A549 (cell line): ENCODE data around the gene LAMA2. TPM values are rescaled to one million over a fixed set of nuclear protein-coding genes. Genes with fewer than 3 reads are reported as not detected.

Experiments used
- ATAC-seq, 2 experiments: fragments of 200-7000 bp in 1 of 2; fragments of >200 bp in 1 of 2; cut with Nextera tagmentation in 1 of 2; cut with Tn5 transposase in 1 of 2; 3 replicates each; pipeline versions ENCODE4 v1.8.0 to v1.9.1; 2018 to 2020; ENCODE audit warnings: mild to moderate bottlenecking in 1 of 2, moderate library complexity in 1 of 2
- CTCF ChIA-PET: fragments of 300-600 bp; sonication (Branson Sonifier 250); formaldehyde crosslinking; extraction: SDS; loops from one replicate; lab custom pipeline; 2021; ENCODE audit warnings: antibody characterized with exemption, inconsistent platforms; lab: Yijun Ruan, JAX
- POLR2A ChIA-PET: fragments of 350-600 bp; formaldehyde crosslinking; extraction: SDS; loops from one replicate; lab custom pipeline; 2021; ENCODE audit warnings: antibody characterized with exemption, inconsistent platforms; lab: Yijun Ruan, JAX
- DNase-seq, 2 experiments: peaks; one replicate each; pipeline versions ENCODE4 v3.0.0 to v3.0.0-alpha.2; 2011 to 2016; ENCODE audit warnings: low read depth in 1 of 2, low spot score in 1 of 2
- FAIRE-seq: peaks from 2 replicates; lab custom pipeline; 2011; peaks lifted over from hg19 to GRCh38; lab: Jason Lieb, UNC
- H3K27ac ChIP-seq, 2 experiments: fragments of >200 bp; sonication (Bioruptor Twin); formaldehyde crosslinking; 3 replicates each; pipeline ENCODE4 v1.5.1; 2016 to 2017
- H3K4me1 ChIP-seq: fragments of >200 bp; sonication (Bioruptor Twin); formaldehyde crosslinking; 3 replicates; pipeline ENCODE4 v1.6.1; 2016
- H3K4me2 ChIP-seq: fragments of >200 bp; sonication (Bioruptor Twin); formaldehyde crosslinking; 3 replicates; pipeline ENCODE4 v1.6.1; 2016
- H3K4me3 ChIP-seq: fragments of >200 bp; sonication (Bioruptor Twin); formaldehyde crosslinking; 3 replicates; pipeline ENCODE4 v1.5.1; 2016
- H3K9me3 ChIP-seq: fragments of >200 bp; sonication (Bioruptor Twin); formaldehyde crosslinking; 3 replicates; pipeline ENCODE4 v1.6.1; 2016
- BHLHE40 ChIP-seq: IDR thresholded peaks from 2 replicates; pipeline ENCODE4 v1.6.1; 2012; ENCODE audit warnings: low read depth, low read length, inconsistent platforms
- CEBPB ChIP-seq, 2 experiments: fragments of >200 bp in 1 of 2; sonication (Bioruptor Twin) in 1 of 2; formaldehyde crosslinking in 1 of 2; IDR thresholded peaks; 2 replicates each; pipeline ENCODE4 v1.6.1; 2012 to 2016
- CHD2 ChIP-seq: fragments of 150-350 bp; IDR thresholded peaks from 2 replicates; pipeline ENCODE4 v1.6.1; 2014; ENCODE audit warnings: low read length; ENCODE audit not compliant: partially characterized antibody
- EHF ChIP-seq: fragments of 250-450 bp; sonication (Bioruptor Pico); IDR thresholded peaks from 2 replicates; pipeline ENCODE4 v1.5.0; 2020; ENCODE audit warnings: mild to moderate bottlenecking
- FOSL2 ChIP-seq, 2 experiments: fragments of 450-650 bp in 1 of 2; fragments of >200 bp in 1 of 2; sonication (Bioruptor Twin) in 1 of 2; formaldehyde crosslinking; IDR thresholded peaks; 2 replicates each; pipeline versions ENCODE4 v1.5.0 to v1.6.1; 2016 to 2020; ENCODE audit warnings: mild to moderate bottlenecking in 1 of 2, moderate library complexity in 1 of 2
- GATA3 ChIP-seq: IDR thresholded peaks from 2 replicates; pipeline ENCODE4 v1.6.1; 2012; ENCODE audit warnings: borderline replicate concordance
- HDAC2 ChIP-seq: fragments of 200-600 bp; sonication (generic); IDR thresholded peaks from 2 replicates; pipeline ENCODE4 v1.6.1; 2016
- HOXB5 ChIP-seq: fragments of 250-450 bp; sonication (Bioruptor Pico); IDR thresholded peaks from 2 replicates; pipeline ENCODE4 v1.5.0; 2020; ENCODE audit warnings: mild to moderate bottlenecking, moderate library complexity
- JUN ChIP-seq, 2 experiments: fragments of >200 bp; sonication (Bioruptor Twin); formaldehyde crosslinking; IDR thresholded peaks; 2 replicates in 1 of 2; 3 replicates in 1 of 2; pipeline ENCODE4 v1.6.1; 2016 to 2017
- JUNB ChIP-seq: fragments of >200 bp; sonication (Bioruptor Twin); formaldehyde crosslinking; IDR thresholded peaks from 2 replicates; pipeline ENCODE4 v1.6.1; 2016
- KDM1A ChIP-seq: fragments of 200-600 bp; sonication (generic); IDR thresholded peaks from 2 replicates; pipeline ENCODE4 v1.6.1; 2016; ENCODE audit warnings: low read depth, mild to moderate bottlenecking
- KDM5A ChIP-seq: fragments of 200-600 bp; sonication (generic); IDR thresholded peaks from 2 replicates; pipeline ENCODE4 v1.6.1; 2016; ENCODE audit warnings: antibody characterized with exemption, mild to moderate bottlenecking
- MAZ ChIP-seq: fragments of 150-350 bp; IDR thresholded peaks from 2 replicates; pipeline ENCODE4 v1.6.1; 2014; ENCODE audit warnings: antibody characterized with exemption, low read depth, low read length, borderline replicate concordance
- NFE2L2 ChIP-seq: fragments of 150-350 bp; conservative IDR thresholded peaks from 2 replicates; pipeline ENCODE4 v1.6.1; 2014; ENCODE audit warnings: low read length
- RCOR1 ChIP-seq: fragments of 150-350 bp; IDR thresholded peaks from 2 replicates; pipeline ENCODE4 v1.6.1; 2014; ENCODE audit warnings: antibody characterized with exemption, low read length, low read depth
- SMC3 ChIP-seq: fragments of >200 bp; sonication (Bioruptor Twin); formaldehyde crosslinking; IDR thresholded peaks from 3 replicates; pipeline ENCODE4 v1.6.1; 2018; ENCODE audit warnings: inconsistent platforms
- SREBF2 ChIP-seq: fragments of 450-650 bp; IDR thresholded peaks from 2 replicates; pipeline ENCODE4 v1.6.1; 2014; ENCODE audit warnings: mild to moderate bottlenecking, moderate library complexity
- ZFP36 ChIP-seq: fragments of 450-650 bp; IDR thresholded peaks from 2 replicates; pipeline ENCODE4 v1.6.1; 2014; ENCODE audit warnings: borderline replicate concordance; ENCODE audit not compliant: partially characterized antibody
- WGBS: methylation state at CpG from one replicate; pipeline ENCODE4 v1.1.6; 2017; ENCODE audit errors: missing lambda C conversion rate; 5-methylcytosine and 5-hydroxymethylcytosine counted together
- polyA plus RNA-seq, 4 experiments: library from polyadenylated mRNA; depleted of rRNA in 3 of 4; stranded (reverse); fragments of >200 nt; fragmentation: RNase III in 1 of 4; extraction: RNeasy Plus Mini Kit Qiagen cat#74134 plus additional on column Dnase treatment in 1 of 4; gene quantifications; 2 replicates in 3 of 4; 3 replicates in 1 of 4; pipeline ENCODE4 v1.2.3, GENCODE V29; 2011 to 2017
- TF ChIP-seq, protein P1 (sequence below): fragments of 250-450 bp; sonication (Bioruptor Pico); IDR thresholded peaks from 2 replicates; pipeline ENCODE4 v1.5.0; 2021; ENCODE audit warnings: mild to moderate bottlenecking, moderate library complexity, borderline replicate concordance
- TF ChIP-seq, protein P2 (sequence below): fragments of >200 bp; sonication (Bioruptor Twin); formaldehyde crosslinking; IDR thresholded peaks from 3 replicates; pipeline ENCODE4 v1.6.1; 2016
- TF ChIP-seq, protein P3 (sequence below): fragments of 150-350 bp; IDR thresholded peaks from 2 replicates; pipeline ENCODE4 v1.6.1; 2014; ENCODE audit warnings: low read depth, mild to moderate bottlenecking, low read length
- TF ChIP-seq, protein P4 (sequence below): fragments of >200 bp; sonication (Bioruptor Twin); formaldehyde crosslinking; IDR thresholded peaks from 3 replicates; pipeline ENCODE4 v1.5.1; 2016

LAMA2 gene
- polyA plus RNA-seq, 2 of the 4 experiments (the other 2 are of a cell fraction) = 0.21 to 1.3 TPM

DNA sequence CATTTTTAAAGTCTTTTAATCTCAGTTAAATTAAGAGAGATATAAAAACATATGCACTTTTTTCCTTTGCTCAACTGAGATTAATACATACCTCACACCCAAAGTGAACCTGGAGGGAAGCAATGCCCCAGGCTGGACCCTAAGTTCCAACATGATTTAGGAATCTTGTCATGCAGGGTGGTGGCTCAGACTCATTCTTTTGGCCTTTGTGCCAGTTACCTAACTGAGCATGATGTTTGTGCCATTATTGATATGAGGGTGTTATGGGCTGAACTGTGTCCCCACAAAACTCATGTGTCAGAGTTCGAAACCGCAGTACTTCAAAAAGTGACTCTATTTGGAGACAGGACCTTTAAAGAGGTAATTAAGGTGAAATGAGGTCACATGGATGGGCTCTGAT is 639.0 kb downstream of the LAMA2 start:
- H3K27ac ChIP-seq = no peak overlapping the region

DNA sequence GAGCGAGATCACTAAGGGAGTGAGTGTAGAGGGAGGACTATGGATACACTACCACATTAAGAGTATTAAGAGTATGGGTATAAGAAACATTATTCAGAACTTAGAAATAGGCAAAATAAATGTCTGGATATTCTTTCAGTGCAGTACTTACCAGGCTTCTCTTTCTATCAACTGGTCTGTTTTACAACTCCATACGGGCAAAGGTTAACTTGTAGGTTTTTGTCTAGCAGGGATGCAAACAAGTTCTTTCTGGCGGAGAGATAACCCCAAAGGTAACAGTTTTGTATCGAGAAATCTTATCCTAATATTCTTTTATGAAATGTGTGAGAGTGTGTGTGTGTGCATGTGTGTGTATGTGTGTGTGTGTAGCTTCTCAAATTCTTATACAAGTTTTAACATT is 640.9 kb downstream of the LAMA2 start:
- ATAC-seq (no peak), DNase-seq (no peak), FAIRE-seq (no peak)
- ChIA-PET CTCF (no interaction called here), POLR2A (no interaction called here)
- Histone ChIP-seq H3K9me3 (no peaks in the 10 kb centered on the region), H3K4me3 (no peak overlapping the region), H3K27ac (no peak overlapping the region), H3K4me1 (no peaks in the 10 kb centered on the region), H3K4me2 (no peak overlapping the region)
- 74% methylated on average over 4 of the region's 4 CpGs for WGBS
- TF ChIP-seq, protein P1, sequence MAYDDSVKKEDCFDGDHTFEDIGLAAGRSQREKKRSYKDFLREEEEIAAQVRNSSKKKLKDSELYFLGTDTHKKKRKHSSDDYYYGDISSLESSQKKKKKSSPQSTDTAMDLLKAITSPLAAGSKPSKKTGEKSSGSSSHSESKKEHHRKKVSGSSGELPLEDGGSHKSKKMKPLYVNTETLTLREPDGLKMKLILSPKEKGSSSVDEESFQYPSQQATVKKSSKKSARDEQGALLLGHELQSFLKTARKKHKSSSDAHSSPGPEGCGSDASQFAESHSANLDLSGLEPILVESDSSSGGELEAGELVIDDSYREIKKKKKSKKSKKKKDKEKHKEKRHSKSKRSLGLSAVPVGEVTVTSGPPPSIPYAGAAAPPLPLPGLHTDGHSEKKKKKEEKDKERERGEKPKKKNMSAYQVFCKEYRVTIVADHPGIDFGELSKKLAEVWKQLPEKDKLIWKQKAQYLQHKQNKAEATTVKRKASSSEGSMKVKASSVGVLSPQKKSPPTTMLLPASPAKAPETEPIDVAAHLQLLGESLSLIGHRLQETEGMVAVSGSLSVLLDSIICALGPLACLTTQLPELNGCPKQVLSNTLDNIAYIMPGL = no peak
- TF ChIP-seq, protein P2, sequence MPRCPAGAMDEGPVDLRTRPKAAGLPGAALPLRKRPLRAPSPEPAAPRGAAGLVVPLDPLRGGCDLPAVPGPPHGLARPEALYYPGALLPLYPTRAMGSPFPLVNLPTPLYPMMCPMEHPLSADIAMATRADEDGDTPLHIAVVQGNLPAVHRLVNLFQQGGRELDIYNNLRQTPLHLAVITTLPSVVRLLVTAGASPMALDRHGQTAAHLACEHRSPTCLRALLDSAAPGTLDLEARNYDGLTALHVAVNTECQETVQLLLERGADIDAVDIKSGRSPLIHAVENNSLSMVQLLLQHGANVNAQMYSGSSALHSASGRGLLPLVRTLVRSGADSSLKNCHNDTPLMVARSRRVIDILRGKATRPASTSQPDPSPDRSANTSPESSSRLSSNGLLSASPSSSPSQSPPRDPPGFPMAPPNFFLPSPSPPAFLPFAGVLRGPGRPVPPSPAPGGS = no peak
- TF ChIP-seq MAZ (no peak), HDAC2 (no peak), SREBF2 (no peak), RCOR1 (no peak), SMC3 (no peak), JUN (IDR thresholded peaks at IDR 0.05) (no peak), CEBPB (IDR thresholded peaks at IDR 0.05) (no peak), GATA3 (no peak), HOXB5 (CRISPR knock-in tag) (no peak), BHLHE40 (no peak), FOSL2 (IDR thresholded peaks at IDR 0.05) (no peak), FOSL2 (CRISPR knock-in tag; IDR thresholded peaks at IDR 0.05) (no peak)
- TF ChIP-seq, protein P3, sequence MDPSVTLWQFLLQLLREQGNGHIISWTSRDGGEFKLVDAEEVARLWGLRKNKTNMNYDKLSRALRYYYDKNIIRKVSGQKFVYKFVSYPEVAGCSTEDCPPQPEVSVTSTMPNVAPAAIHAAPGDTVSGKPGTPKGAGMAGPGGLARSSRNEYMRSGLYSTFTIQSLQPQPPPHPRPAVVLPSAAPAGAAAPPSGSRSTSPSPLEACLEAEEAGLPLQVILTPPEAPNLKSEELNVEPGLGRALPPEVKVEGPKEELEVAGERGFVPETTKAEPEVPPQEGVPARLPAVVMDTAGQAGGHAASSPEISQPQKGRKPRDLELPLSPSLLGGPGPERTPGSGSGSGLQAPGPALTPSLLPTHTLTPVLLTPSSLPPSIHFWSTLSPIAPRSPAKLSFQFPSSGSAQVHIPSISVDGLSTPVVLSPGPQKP = no peak

More for the DNA sequence above, 639.0 kb downstream of the LAMA2 start:
- Histone ChIP-seq H3K4me3 (no peak overlapping the region), H3K4me2 (no peak overlapping the region), H3K4me1 (no peaks in the 10 kb centered on the region), H3K9me3 (no peaks in the 10 kb centered on the region)
- TF ChIP-seq CHD2 (no peak), KDM1A (no peak), CEBPB (IDR thresholded peaks at IDR 0.05) (no peak)
- TF ChIP-seq, protein P1 = no peak
- FAIRE-seq (no peak), DNase-seq (no peak), ATAC-seq (no peak)
- ChIA-PET POLR2A (no interaction called here), CTCF (no interaction called here)
- 38% methylated on average over 2 of the region's 2 CpGs for WGBS

DNA sequence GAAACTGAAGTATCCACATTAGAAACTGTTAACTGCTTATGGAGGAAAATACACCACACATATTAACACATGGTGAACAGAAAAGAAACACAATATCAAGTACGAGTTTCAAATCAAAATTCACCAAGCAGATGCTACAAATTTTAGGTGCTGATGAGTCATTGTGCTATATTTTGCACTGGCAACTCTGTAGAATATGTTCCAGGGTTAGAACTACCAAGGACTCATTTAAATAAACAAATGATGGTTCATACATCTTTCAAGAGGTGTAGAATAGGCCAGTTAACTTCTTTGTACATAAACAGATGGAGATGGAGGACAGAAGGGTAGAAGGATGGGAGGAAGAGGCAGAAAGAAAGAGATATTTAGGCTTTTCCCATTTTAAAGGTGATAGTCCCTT is 642.1 kb downstream of the LAMA2 start:
- no peak overlapping the region for H3K27ac ChIP-seq
- ATAC-seq (no peak), DNase-seq (no peak)
- H3K4me2 ChIP-seq = no peak overlapping the region
- POLR2A ChIA-PET = no interaction called here
- 47% methylated on average over 1 of the region's 1 CpG for WGBS
- H3K9me3 ChIP-seq = no peaks in the 10 kb centered on the region
- H3K4me3 ChIP-seq = no peak overlapping the region
- CTCF ChIA-PET = no interaction called here
- no peak for TF ChIP-seq NFE2L2
- TF ChIP-seq ZFP36 = no peak
- no peak for TF ChIP-seq KDM5A
- TF ChIP-seq JUNB = no peak
- no peak for TF ChIP-seq KDM1A
- TF ChIP-seq, protein P4, sequence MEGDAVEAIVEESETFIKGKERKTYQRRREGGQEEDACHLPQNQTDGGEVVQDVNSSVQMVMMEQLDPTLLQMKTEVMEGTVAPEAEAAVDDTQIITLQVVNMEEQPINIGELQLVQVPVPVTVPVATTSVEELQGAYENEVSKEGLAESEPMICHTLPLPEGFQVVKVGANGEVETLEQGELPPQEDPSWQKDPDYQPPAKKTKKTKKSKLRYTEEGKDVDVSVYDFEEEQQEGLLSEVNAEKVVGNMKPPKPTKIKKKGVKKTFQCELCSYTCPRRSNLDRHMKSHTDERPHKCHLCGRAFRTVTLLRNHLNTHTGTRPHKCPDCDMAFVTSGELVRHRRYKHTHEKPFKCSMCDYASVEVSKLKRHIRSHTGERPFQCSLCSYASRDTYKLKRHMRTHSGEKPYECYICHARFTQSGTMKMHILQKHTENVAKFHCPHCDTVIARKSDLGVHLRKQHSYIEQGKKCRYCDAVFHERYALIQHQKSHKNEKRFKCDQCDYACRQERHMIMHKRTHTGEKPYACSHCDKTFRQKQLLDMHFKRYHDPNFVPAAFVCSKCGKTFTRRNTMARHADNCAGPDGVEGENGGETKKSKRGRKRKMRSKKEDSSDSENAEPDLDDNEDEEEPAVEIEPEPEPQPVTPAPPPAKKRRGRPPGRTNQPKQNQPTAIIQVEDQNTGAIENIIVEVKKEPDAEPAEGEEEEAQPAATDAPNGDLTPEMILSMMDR = no peak
- no peak for TF ChIP-seq MAZ
- no peak for TF ChIP-seq BHLHE40
- TF ChIP-seq GATA3 = no peak
- no peak for TF ChIP-seq EHF (CRISPR knock-in tag)
- TF ChIP-seq, all 56 proteins: peak for 0
- H3K4me1 ChIP-seq = no peaks in the 10 kb centered on the region
- no peak for FAIRE-seq
